Measurements from ENCODE around the gene HGFAC.
"Not testable (repeated sequence)": the region's sequence is repeated elsewhere in the genome, so short reads cannot be mapped to it uniquely, and the experiment has no call there.

The HGFAC gene

GRCh38 chr4:3441501-3442459 lies at the start of gene HGFAC:
TSS of gene HGFAC (plus strand) at chr4:3441968. CDS start at chr4:3442002, 34 bp downstream.
- DNase-seq = no peak

- no peak for DNase-seq
These were observed 49.4 kb upstream of the HGFAC start for GRCh38 chr4:3392321-3392720.

DNA sequence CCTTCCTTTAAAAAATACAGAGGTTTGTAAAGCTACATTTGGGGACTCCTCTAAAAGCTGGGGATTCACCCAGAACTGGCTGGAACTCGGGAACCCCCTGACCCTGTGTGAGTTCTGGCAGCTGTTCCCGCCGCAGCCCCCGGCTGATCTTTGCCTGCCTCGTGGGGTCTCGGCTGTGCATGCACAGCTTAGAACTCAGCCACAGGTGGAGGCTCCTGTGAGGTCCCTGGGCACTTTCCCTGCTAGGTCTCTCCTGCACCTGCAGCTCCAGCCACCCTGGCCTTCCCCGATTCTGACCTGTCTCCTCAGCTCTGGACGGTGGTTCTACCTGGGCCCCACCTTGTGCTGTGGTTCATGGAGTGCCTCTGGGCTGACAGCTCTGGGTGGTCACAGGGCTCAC lies 48.6 kb upstream of the HGFAC start:
- DNase-seq = no peak

DNA sequence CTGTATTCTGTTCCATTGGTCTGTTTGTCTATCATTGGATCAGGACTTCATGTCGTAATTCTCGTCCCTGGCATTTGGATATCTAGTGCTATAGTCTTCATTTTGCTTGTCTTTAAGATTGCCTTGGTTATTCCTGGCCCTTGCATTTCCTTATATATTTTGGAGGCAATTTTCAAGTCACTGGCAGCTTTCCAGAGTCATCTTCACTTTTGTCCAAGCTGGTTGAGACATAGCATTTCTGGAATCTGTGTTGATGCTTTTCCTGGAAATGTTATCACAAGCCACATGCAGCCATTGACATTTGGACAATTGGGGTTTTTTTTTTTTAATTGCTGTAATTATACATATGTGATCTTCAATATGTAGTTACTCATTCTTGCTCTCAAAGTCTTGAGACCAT lies 45.2 kb upstream of the HGFAC start:
- no peak for DNase-seq

- DNase-seq = no peak
These were observed 44.6 kb upstream of the HGFAC start for GRCh38 chr4:3397128-3397527.

DNA sequence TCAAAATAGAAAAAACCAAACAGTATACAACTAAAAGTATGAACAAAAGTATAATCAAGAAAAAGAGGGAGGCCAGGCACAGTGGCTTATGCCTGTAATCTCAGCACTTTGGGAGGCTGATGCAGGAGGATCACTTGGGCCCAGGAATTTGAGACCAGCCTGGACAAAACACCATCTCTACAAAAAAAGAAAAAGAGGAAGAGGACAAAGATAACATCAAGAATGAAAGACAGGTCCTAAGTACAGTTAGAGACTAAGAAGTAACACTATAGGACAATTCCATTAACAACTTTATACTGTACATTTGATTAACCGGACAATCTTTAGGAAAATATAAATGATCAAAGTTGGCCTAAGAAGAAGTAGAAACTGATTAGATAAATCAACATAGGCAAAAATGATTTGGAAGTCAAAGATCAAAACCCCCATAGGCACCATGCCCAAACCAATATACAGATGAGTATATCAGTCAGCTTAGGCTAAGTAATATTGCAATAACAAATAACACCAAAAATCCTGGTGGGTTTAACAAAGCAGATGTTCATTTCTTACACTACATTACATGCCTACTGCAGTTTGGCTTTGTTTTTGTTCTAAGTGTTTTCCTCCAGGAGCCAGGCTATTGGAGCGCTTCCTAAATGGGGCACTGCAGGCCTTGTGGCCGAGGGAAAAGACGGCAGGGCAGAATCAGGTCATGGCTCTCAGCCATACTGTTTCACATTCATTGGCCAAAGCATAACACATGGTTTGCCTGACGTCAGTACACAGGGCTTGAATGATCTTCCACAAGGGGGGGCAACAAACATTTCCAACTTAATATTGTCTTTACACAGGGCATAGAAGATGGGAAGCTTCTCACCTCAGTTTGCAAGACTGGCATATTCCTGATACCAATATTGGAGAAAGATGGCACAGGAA lies 42.2 kb upstream of the HGFAC start:
- DNase-seq = no peak

DNA sequence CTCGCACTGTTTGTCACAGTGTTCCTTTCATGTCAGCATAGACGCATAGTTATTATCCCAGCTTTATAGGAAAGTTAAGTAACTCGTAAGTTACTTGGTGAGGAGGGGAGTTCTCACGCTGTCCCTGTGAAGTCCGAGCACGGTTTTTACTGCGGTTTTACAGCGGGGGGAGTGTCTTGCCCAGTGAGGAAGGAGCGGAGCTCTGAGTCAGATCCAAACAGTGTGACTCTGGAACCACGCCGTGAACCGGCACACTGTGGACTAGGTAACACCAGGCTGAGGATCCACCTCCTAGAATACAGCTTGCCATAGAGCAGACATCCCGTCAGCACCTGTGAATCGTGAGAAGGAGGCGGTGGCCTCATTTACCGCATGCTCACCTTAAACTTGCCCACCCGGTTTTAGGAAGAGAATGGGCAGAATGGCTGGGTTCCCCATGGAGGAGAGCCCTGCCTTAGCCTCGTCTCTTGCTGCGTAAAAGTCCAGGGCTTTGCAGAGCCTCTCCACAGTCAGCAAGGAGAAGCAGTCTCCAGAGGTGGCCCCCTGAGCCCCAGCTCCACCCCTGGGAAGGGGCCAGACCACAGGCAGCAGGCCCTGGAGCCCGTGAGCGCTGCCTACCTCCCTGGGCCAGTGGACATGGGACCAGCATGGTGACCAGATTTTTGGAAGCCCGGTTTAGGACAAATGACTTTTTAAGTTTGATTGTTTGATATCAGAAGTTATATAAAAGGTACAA lies 40.2 kb upstream of the HGFAC start:
- DNase-seq = no peak

DNA sequence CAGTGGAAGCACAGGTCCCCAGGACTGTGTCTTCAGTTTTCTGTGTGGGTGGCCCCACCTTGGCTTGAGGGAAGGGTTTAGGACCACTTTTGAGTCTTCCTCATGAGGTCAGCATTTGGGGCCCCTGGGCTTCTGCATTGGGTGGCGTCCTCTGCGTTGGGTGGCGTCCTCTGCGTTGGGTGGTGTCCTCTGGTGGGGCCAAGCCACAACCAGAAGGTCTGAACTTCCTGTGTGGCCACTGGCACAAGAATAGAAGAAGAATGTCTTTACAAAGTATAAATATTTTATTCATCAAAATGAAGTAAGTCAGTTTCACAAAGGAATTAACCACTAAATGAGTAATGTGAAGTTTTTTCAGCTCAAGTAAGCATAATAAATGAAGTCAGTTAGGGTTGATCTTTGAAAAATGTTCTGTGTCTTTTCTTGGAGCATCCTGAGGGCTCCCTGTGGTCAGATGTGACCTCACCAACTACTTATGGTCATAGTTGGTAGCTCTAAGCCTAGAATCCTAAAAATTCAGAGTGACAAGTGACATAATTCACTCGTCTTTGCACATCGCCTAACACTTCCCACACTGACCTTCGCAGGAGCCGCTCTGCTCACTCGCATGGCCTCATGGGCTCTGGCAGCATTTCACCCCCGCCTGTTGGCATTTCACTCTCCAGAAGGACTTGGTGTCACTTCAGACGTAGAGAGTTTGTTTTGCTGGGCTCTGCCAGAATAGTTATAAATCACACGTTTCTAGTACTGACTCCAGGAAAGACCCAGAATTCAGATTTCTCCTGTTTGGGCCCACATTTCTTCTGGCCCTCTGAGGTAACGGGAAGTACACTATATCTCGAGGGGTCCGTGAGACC lies 39.0 kb upstream of the HGFAC start:
- no peak for DNase-seq

GRCh38 chr4:3403348-3403906 lies 38.3 kb upstream of the HGFAC start:
- no peak for DNase-seq

- DNase-seq = no peak
These were observed 37.2 kb upstream of the HGFAC start for GRCh38 chr4:3404546-3404945.

DNA sequence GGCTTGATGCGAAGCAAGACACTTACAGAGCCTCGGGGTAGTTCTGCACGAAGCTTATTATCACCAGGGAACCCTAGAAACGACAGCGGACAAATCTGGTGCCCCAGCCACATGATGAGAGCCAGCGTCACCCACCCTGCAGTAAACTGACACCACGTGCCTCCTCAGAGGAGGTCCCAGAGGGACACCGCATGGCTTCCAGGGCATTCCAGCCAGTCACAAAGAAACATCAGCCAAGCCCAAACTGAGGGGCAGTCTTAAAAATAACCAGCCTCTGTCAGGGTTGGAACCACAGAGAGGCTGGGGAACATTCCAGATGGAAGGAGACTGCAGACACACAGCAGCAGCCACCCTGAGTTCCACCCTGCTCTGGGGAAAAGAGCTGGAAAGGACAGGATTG lies 36.6 kb upstream of the HGFAC start:
- DNase-seq = no peak

DNA sequence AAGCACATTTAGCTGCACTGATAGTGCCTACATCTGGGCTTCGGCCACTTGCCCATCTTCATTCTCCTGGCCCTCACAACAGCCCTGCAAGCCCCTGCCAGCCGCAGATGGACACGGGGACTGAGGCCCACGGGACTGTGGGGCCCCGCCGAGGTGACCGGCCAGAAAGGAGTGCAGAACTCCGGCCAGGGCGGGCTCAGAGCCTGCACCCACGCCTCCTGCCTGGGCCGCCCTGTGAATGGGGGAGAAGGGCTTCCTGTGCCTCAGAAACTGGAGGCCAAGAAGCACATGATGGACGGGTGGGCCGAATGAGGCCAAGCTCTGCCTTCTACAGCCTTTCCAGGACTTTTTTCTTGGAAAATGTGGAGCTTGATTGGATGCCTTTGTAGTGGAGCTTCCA lies 35.7 kb upstream of the HGFAC start:
- DNase-seq = no peak

GRCh38 chr4:3406431-3406830 lies 35.3 kb upstream of the HGFAC start:
- no peak for DNase-seq

DNA sequence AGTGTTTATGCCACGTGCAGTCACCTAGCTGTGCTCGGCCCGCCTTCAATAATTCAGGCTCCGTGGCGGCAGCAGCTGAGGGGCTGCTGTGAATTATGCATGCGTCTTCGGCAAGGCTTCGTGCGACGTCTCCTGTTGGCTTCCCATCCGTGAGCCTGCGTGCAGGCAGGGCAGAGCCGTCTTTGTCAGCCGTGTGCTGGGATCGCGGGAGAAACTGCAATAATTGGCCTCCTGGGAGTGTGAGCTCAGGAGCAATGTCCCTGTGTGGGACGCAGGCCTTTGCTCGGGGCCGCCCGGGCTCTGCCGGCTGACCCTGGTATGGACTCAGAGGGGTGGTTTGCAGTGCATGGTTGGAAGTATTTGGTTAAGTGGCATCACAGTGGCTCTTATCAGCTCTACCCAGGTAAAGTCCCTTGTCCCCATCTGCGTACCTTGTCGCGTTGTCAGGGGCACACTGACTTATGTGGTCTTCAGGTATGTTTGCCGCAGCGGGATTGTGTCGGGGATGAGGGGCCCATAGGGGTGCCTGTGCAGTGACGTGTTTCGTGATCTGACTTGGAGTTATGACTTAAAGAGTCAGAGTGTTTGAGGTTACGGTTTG lies 34.5 kb upstream of the HGFAC start:
- no peak for DNase-seq

- no peak for DNase-seq
These were observed 33.6 kb upstream of the HGFAC start for GRCh38 chr4:3407930-3408792.

- no peak for DNase-seq
These were observed 32.9 kb upstream of the HGFAC start for GRCh38 chr4:3408793-3409330.

DNA sequence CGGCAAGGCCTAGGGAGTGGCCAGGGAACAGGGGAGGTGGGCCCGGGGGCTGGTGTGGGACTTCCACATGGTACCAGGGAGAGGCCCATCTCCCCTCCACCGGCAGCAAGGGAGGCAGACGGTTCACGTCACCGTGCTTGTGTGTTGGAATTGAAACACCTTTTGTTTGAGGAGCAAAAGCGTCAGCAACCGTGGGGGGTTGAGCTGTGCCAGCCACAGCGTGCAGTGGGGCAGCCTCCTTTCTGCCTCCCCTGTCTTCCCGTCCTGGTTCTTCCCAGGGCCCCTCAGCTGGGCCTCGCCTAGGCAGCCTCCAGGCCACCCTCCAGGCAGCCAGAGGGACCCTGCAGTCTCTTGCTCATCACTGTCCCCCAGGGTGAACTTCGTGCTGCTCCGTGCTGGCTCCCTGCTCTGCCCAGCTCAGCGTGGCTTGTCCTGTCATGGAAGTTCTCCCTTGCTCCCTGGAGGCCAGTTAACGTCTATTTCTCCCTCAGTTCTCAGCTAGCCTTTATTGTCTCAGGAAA lies 32.1 kb upstream of the HGFAC start:
- DNase-seq = no peak

DNA sequence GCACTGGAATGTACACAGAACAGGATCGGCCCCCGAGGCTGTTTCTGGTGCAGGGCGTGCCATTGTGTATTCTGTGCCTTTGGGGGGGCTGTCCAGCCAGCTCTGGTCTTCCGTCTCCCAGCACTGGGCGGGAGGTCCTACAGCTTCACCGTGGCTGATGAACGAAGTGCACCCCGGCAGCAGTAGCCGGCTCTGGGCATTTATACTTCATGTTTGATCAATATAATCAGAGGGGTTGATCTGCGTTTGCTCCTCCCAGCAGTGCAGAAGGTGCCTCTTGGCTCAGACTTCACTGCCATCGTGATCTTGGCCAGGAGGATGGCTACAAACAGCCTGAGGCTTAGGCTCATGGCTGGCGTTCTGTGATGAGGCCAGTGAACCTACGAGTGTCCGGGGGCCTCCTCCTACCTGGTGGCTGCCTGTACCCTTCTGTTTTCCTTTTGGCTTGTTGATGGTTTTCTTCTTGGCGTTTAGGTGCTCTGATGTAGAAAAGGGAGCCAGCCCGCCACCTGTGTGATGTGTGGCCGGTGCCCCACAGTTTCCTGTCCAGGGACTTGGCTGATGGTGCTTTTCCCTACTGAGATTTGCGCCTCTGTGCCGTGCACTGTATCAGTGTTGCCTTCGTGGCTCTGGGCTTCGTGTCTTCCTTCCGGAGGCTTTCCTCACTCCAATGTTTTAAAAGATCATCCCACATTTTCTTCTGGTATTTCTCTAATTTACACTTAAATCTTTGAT lies 31.2 kb upstream of the HGFAC start:
- no peak for DNase-seq

GRCh38 chr4:3411190-3411589 lies 30.6 kb upstream of the HGFAC start:
- not testable (repeated sequence) for DNase-seq
